Mucosa of descending colon (tissue), 3 donors: ENCODE data around the gene SLC14A1. TPM values are rescaled to one million over a fixed set of nuclear protein-coding genes. Genes with fewer than 3 reads are reported as not detected.
A peak's percentile ranks its signal among the peaks of the same experiment; 100 is the strongest.

Source experiments
- ATAC-seq: fragments of 200-7000 bp; cut with Tn5 transposase; one replicate; pipeline ENCODE4 v1.9.1; 2020; ENCODE audit warnings: mild to moderate bottlenecking, moderate library complexity
- DNase-seq, 3 donors: peaks; one replicate each; pipeline ENCODE4 v3.0.0-alpha.2; 2020
- H3K36me3 ChIP-seq: fragments of 200-600 bp; one replicate; pipeline ENCODE4 v1.8.0; 2021; ENCODE audit warnings: low read depth, mild to moderate bottlenecking
- H3K4me1 ChIP-seq: fragments of 200-600 bp; one replicate; pipeline ENCODE4 v1.8.0; 2021; ENCODE audit warnings: low read depth, mild to moderate bottlenecking
- H3K4me3 ChIP-seq: fragments of 200-600 bp; one replicate; pipeline ENCODE4 v1.8.0; 2021; ENCODE audit warnings: mild to moderate bottlenecking
- H3K9me3 ChIP-seq: fragments of 200-600 bp; one replicate; pipeline ENCODE4 v1.8.0; 2021; ENCODE audit warnings: mild to moderate bottlenecking
- intact Hi-C, 2 donors: fragments of 100-400 bp; cut with DNase I in 1 of 2; cut with micrococcal nuclease in 1 of 2; formaldehyde crosslinking; loops; one replicate each; pipeline versions ENCODE4 v1.11.0 to v1.11.1; 2022; cut with DNase I, micrococcal nuclease
- total RNA-seq, 3 donors: library from RNA; stranded (reverse); fragmentation: NEBNext Ultra II Directional in 2 of 3; extraction: Animal tissue kit (Norgen Biotek cat#: 25700) in 2 of 3; gene quantifications; one replicate each; pipeline versions ENCODE4 v1.2.1 to v1.2.4, GENCODE V29; 2021 to 2023
- TF ChIP-seq, protein P1 (sequence below): fragments of 200-600 bp; IDR thresholded peaks from one replicate; pipeline ENCODE4 v1.8.0; 2022; ENCODE audit warnings: antibody characterized with exemption, mild to moderate bottlenecking
- donor health status: DM: no; HTN: no; CAD: no; lungs with moderate emphysema.
- donor health status: DM: no; HTN: no; CAD: no.
- donor health status: DM: no; HTN: yes; CAD: no.

Gene SLC14A1
- total RNA-seq, 3 donors from 2014 or later: 0.46 to 1.1 (median 1.1) TPM

DNA sequence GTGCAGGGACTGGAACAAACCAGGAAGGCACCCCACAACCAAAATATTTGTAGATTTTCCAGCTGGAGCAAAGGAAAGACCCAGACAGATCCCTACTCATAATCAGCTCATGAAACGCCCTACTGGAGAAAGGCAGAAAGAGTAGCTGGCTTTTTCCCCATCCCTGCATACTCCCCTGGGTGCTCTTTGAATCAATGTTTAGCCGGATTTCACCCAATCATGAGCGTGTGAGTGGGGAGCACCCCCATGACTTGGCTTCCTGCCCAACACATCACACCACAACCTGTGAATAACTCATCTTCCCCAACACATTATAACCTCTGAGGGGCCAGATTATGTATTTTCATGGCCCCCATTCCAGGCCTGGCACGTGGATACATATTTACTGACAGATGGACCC, 35.1 kb upstream of the SLC14A1 start:
- intact Hi-C loops: loop anchor here (10.0 kb wide), 2 partner anchors 196 to 286 kb away; no protein-coding TSS in a partner anchor
- H3K4me3 ChIP-seq: no peak overlapping the region
- no peaks in the 10 kb centered on the region for H3K9me3 ChIP-seq
- DNase-seq: peak; percentile 28 to 61 (median 38)
- ATAC-seq: peak; percentile 33
- no peaks in the 10 kb centered on the region for H3K36me3 ChIP-seq
- TF ChIP-seq, protein P1, sequence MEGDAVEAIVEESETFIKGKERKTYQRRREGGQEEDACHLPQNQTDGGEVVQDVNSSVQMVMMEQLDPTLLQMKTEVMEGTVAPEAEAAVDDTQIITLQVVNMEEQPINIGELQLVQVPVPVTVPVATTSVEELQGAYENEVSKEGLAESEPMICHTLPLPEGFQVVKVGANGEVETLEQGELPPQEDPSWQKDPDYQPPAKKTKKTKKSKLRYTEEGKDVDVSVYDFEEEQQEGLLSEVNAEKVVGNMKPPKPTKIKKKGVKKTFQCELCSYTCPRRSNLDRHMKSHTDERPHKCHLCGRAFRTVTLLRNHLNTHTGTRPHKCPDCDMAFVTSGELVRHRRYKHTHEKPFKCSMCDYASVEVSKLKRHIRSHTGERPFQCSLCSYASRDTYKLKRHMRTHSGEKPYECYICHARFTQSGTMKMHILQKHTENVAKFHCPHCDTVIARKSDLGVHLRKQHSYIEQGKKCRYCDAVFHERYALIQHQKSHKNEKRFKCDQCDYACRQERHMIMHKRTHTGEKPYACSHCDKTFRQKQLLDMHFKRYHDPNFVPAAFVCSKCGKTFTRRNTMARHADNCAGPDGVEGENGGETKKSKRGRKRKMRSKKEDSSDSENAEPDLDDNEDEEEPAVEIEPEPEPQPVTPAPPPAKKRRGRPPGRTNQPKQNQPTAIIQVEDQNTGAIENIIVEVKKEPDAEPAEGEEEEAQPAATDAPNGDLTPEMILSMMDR: no peak
- no peaks in the 10 kb centered on the region for H3K4me1 ChIP-seq

DNA sequence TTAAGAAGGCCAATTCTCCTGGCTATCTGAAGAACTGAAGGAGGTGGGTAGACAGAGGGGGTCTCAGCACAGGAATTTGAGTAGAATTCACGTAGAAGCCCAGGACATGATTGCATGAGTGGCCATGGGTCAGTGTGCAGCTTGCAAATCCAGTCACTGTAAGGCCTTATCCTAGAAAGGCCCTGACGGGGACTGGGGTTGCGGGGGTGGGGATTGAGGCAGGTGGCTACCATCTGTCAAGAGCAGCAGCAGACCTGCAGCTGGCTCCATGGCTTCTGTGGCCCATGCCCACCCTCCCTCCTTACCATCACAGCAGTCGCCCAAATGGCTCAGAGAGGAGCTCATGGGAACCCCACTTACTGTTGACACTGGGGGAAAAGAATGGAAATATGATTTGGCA, 34.6 kb upstream of the SLC14A1 start:
- TF ChIP-seq, protein P1: no peak
- DNase-seq (no peak), ATAC-seq (no peak)
- H3K4me1 ChIP-seq: no peaks in the 10 kb centered on the region
- intact Hi-C loops: loop anchor here (10.0 kb wide), 2 partner anchors 195 to 285 kb away; no protein-coding TSS in a partner anchor
- no peaks in the 10 kb centered on the region for H3K36me3 ChIP-seq
- no peak overlapping the region for H3K4me3 ChIP-seq
- H3K9me3 ChIP-seq: peaks cover under 1% of the 10 kb centered on the region

- H3K36me3 ChIP-seq: no peaks in the 10 kb centered on the region
- intact Hi-C loops: no loop called here
- peaks cover 3% of the 10 kb centered on the region for H3K9me3 ChIP-seq
These were observed 32.8 kb upstream of the SLC14A1 start for GRCh38 chr18:45690975-45691815.

DNA sequence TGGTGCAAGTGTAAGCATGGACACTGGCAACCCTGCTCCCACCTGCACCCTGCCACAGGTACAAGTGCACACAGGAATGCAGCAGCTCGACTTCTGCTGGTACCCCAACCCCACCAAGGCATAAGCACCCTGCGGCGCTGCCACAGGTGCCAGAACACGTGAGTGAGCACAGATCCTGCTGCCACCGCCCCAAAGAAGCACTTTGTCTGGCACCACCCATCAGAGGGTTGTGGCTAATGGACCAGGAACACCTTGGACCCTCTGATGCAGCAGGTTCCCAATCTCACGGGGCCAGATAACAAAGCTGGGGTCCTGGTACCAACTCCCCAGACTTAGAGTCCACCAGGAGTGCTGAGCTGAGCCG, 32.2 kb upstream of the SLC14A1 start:
- TF ChIP-seq, protein P1: no peak
- Histone ChIP-seq H3K4me1 (no peaks in the 10 kb centered on the region), H3K4me3 (no peak overlapping the region), H3K36me3 (no peaks in the 10 kb centered on the region), H3K9me3 (peaks cover 3% of the 10 kb centered on the region)
- intact Hi-C loops: no loop called here
- no peak for DNase-seq
- no peak for ATAC-seq

More at GRCh38 chr18:45690975-45691815, 32.8 kb upstream of the SLC14A1 start:
- TF ChIP-seq, protein P1: peak; percentile 57
- H3K4me3 ChIP-seq: no peak overlapping the region
- ATAC-seq (peak; percentile 67), DNase-seq (peak in 2 of 3 donors; percentile 82 to 85)
- no peaks in the 10 kb centered on the region for H3K4me1 ChIP-seq

GRCh38 chr18:45702708-45703265, 21.2 kb upstream of the SLC14A1 start:
- intact Hi-C loops: no loop called here
- no peak for ATAC-seq

More at GRCh38 chr18:45702708-45703265, 21.2 kb upstream of the SLC14A1 start:
- no peak for DNase-seq
- no peaks in the 10 kb centered on the region for H3K36me3 ChIP-seq
- H3K9me3 ChIP-seq: peaks cover 8% of the 10 kb centered on the region
- no peaks in the 10 kb centered on the region for H3K4me1 ChIP-seq
- TF ChIP-seq, protein P1: no peak
- H3K4me3 ChIP-seq: no peak overlapping the region
